Gastrocnemius medialis (tissue), 4 donors: ENCODE results near the gene AMPH.

ENCODE experiments used
- CTCF ChIP-seq, 5 experiments: fragments of 450-650 bp in 3 of 5; fragments of 200-600 bp in 2 of 5; sonication (generic) in 2 of 5; IDR thresholded peaks in 4 of 5; conservative IDR thresholded peaks in 1 of 5; 1 replicate in 4 of 5; 2 replicates in 1 of 5; pipeline ENCODE4 v1.5.1; 2016 to 2019; ENCODE audit warnings: antibody characterized with exemption in 5 of 5, mild to moderate bottlenecking in 3 of 5, moderate library complexity in 3 of 5
- POLR2A ChIP-seq, 2 donors: fragments of 450-650 bp; IDR thresholded peaks; one replicate each; pipeline ENCODE4 v1.6.1; 2017; ENCODE audit warnings: antibody characterized with exemption in 2 of 2, mild to moderate bottlenecking in 2 of 2, moderate library complexity in 2 of 2

- TF ChIP-seq CTCF (IDR thresholded peaks at IDR 0.05 in 4 of 5, conservative IDR thresholded peaks at IDR 0.05 in 1 of 5) (no peak), POLR2A (IDR thresholded peaks at IDR 0.05) (no peak)
Measured at GRCh38 chr7:38382684-38383083, 248.5 kb downstream of the AMPH start.
